GM12872 (cell line): ENCODE data around the gene PDLIM5.

Experiments
- TF ChIP-seq, protein P1 (sequence below): IDR thresholded peaks from 3 replicates; pipeline ENCODE4 v1.5.1; 2011; ENCODE audit warnings: low read depth, mild to moderate bottlenecking, low read length, moderate library complexity; ENCODE audit not compliant: insufficient read depth

Gene PDLIM5

DNA sequence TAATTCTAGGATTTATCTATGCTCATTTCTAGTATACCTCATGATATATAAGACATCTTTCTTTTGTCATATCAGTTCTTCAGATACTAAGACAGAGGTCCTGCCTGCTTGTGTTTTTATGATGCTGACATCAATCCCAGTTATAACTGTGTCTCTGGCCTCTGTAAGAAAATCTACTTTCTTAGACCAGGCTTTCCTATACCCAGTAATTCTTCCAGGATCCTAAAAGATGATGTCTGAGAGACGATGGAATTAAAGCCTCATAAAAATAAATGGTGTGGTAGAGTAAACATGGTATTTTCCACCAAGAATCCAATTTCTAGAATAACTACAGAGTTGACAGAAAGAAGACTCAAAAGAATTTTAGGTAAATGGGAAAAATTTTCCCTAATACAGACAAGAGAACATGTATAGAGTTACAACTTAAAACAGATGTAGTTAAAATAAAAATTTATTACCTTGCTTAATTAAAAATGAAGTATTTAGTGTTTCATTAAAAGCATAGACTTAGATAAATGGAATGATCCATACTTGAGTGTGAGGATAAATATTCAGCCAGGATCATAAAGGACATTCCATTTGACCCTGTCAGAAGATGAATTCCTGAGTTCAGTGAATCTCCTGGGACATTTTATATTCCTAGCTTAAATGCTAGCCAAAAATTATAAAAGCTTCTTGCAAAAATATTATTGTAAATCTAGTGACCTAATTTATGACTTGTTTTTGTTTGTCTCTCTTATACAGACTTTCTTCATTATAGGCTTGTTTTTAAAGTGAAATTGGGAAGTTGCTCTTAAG, 137.4 kb downstream of the PDLIM5 start:
- TF ChIP-seq, protein P1, sequence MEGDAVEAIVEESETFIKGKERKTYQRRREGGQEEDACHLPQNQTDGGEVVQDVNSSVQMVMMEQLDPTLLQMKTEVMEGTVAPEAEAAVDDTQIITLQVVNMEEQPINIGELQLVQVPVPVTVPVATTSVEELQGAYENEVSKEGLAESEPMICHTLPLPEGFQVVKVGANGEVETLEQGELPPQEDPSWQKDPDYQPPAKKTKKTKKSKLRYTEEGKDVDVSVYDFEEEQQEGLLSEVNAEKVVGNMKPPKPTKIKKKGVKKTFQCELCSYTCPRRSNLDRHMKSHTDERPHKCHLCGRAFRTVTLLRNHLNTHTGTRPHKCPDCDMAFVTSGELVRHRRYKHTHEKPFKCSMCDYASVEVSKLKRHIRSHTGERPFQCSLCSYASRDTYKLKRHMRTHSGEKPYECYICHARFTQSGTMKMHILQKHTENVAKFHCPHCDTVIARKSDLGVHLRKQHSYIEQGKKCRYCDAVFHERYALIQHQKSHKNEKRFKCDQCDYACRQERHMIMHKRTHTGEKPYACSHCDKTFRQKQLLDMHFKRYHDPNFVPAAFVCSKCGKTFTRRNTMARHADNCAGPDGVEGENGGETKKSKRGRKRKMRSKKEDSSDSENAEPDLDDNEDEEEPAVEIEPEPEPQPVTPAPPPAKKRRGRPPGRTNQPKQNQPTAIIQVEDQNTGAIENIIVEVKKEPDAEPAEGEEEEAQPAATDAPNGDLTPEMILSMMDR = no peak

DNA sequence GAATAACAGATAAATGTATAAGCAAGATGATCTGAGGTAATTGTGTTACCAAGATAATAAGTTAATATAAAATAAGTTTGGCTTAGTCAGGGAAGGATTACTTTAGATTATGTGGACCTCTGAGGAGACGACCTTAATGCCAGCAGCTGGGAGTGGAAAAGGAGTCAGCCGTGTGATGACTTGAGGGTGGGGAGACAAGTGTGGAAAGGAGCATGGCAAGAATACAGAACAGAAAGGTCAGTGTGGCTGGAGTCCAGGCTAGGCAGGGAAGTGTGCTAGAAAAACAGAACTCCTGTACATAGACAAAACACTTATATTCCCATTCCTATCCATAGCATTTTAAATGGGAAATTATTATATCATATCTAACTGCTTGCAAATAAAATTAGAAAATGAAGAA, 138.8 kb downstream of the PDLIM5 start:
- TF ChIP-seq, protein P1 = no peak

DNA sequence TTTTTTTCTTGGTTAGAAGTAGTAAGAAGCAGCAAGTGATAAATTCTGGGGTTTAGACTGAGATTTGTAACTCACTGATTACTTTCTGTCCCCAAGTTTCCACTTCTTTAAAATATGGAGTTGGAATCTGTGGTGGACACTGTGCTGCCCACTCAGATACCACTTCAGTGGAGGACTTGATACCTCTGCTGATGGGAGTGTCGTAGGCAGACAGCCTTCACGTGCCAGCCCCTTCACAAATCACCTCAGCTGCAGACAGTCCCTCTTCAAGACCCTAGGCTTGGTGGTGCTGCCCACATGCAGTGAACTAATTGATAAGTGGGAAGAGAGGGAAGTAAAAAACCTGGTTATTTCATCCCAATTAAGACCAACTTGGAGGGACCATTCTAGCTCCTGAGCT, 139.5 kb downstream of the PDLIM5 start:
- TF ChIP-seq, protein P1 = no peak

DNA sequence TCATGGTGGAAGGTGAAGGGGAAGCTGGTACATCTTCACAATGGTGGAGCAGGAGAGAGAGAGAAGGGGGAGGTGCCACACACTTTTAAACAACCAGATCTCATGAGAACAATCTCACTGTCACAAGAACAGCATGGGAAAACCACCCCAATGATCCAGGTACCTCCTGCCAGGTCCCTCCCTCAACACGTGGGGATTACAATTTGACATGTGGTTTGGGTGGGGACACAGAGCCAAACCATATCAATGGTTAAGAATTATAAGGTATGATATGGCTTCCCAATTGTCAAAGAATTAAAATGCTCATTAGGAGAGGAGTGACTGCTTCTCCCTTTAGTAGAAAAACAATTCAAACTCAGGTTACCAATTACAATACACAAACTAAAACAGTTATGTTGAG, 143.3 kb downstream of the PDLIM5 start:
- TF ChIP-seq, protein P1 = no peak

DNA sequence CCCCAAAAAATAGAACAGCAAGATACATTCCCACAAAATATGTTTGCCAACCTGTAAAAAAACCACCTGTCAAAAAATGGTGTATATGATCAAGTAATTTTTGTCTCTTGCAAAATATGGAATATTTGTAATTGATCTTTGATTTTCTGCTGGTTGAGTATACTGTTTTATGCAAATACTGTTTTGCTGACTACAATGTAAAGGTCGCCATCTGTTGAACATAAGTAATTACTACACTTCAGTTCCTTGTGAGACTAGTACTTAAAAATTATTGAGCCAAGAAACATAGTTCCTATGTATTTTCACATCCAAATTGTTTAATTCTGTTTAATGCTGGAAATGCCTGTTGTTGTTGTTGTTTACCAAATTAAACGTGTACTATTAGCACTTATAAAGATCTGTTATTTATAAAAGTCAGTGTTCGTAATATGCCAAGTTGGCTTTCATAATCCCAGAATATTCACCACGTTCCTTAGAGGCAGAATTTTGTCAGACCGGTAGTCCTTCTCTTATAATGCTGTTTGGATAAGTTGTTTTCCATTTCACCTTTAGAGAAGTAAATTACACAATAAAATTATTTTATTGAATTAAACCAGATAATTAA, 144.2 kb downstream of the PDLIM5 start:
- TF ChIP-seq, protein P1 = peak; percentile 40; the same call in 2 of the 3 replicates

DNA sequence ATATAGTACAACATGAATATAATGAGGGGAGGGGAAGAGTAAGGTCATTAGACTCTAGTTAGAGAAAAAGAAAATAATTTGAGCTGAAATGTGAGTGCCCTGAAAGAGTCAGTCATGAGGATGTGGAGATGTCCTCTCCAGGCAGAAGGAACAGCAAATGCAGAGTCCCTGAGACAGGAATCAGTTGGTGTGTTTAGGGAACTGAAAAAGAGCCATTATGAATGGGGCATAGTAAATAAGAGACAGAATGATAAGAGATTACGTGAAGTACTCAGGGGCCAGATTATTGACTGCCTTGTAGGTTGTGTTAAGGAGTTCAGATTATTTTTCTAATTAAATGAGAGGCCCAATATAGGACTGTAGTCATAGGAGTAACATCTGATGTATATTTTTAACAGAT, 147.0 kb downstream of the PDLIM5 start:
- TF ChIP-seq, protein P1 = no peak

DNA sequence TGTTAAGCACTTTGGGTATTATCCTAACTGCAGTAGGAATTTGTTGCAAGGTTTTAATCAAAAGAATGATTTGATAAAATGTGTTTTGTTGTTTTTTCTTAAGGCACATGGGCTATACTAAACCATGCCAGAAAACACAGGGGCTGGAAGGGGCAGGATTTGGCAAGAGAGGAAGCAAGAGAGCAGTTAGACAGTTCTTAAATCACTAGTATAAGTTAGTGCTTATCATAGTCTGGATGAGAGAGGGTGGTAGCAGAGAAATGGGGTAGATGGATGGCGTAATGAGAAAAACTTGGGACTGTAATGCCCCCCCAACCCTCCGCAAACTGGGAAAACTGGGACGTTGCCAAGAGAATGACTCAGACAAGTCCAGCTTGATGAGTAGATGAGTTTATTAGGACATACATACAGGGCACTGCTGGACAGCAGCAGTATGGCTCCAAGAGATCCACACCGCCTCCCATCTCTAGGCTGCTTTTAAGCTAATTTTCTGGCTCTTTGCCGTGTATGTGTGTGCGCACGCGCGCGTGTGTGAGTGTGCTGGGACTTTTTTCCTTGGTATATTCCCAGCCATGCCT, 151.5 kb downstream of the PDLIM5 start:
- TF ChIP-seq, protein P1 = no peak
